Stimulated activated CD8-positive, alpha-beta memory T cell treated with anti-CD3 and anti-CD28 coated beads, Interleukin-15, amount 100 ng/mL, for 24 hours (primary cell): ENCODE results near the gene ZBTB16.

Experiments used
- DNase-seq: peaks from one replicate; pipeline ENCODE4 v3.0.0-alpha.2; 2020; ENCODE audit warnings: low read depth

The ZBTB16 gene

DNA sequence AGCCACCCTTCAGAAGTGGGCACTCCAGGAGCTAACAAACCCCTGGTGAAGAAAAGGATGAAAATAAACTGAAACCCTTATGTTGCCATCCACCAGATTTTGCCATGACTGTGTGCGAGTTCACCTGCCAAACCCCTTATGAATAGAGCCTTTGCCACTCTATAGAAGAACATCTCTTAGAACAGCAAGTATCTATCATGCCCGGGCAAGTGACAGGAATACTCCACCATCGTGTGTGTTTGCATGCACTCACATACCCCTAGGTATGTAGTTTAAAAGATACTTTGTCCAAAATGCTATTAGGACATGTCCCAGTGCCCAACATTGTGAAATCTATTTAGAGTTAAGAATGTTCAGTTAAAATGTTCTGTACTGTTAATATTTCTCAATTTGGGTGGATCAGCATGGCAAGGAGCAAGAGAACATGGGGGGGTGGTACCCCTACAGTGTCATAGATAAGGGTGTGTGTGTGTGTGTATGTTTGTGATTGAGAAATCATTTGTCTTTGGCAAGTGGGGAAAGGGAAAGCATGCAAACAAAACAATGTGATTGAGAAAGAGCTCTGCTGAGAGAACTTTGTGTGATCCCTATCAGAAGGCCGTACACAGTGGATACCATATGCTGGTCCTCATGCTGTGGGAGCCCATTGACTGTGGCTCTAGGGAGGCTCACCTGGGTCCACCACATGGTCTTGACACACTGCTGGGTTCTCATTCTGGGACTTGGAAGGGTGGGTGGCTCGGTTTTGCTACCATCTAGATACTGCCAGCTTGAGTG lies 94.9 kb downstream of the ZBTB16 start:
- DNase-seq = no peak

DNA sequence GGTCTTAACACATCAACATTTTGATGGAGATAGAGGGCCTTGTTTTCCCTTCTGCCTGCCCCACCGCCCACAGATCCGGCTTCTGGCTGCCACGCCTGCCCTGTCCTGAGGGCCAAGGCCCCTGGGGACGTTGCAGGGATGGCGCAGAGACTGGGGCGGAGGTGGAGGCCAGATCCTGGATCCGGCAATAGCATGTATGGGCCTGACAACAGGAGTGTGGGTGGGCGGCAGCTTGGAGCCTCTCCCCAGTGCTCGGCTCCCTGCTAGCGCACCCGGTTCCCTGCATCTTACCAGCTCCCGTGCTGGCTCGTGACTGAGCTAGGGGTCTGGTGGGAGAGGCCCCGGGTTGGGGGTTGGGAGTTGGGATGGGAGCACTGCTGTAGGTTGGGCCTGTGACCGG lies 95.6 kb downstream of the ZBTB16 start:
- DNase-seq = no peak

DNA sequence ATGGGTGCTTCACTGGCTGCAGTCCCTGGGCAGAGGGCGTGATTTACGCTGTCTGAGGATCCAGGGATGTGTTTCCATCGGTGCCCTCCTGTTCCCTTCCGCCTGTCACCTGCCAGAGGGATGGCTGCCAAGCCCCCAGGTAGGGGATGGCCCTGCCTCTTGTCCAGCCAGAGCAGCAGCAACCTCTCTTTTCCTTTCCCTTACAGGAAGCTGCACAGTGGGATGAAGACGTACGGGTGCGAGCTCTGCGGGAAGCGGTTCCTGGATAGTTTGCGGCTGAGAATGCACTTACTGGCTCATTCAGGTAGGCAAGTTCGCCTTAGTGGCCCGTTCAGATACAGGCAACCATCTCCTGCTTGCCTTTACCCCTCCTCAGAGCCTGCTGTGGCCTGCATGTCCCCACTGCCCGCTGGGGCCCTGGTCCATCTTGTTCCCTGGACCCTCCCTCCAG lies 96.6 kb downstream of the ZBTB16 start:
- no peak for DNase-seq

DNA sequence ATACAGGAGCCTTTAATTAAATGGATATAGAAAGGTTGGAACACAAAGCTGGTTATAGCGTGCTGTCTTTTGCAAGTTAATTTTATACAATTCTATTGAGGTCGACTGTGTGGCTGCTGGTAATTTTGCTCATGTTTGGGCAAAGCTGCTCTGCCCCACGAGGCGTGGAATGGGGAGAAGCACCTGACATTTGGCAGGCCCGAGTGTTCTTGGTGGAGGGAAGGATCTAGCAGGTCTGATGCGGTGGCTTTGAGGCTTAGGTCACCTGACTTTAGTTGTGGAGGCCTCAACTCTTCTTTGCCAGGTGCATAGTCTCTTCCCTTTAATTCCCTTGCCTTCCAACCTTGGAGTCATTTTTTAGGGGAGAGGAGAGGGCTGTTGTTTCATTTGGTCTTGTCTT lies 97.3 kb downstream of the ZBTB16 start:
- no peak for DNase-seq

DNA sequence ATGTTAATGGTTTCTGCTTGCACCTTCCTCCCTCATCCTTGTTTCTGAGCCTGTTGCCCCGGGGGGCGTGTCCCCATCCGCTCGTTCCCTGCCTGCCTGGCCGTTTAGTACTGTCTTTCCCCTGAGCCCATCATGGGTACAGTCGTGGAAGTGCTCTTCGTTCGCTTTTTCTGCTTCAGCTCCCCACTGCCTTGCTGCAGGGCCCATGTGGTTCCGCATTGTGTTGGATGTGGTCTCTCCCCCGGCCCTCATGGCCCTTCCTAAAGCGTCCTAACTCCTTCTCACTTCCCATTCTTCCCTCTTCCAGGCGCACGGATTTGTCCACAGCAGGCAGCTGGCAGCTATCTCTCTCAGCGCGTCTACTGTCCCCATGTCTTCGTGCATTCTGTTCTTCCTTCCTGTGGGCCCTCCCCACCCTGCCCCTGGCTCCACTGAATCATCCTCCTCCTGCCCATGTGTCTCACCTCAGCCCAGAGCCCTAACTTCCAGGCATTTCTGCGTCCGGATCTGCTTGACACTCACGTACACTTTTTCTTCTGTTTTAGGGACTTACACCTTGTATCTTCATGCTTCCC lies 98.1 kb downstream of the ZBTB16 start:
- no peak for DNase-seq

DNA sequence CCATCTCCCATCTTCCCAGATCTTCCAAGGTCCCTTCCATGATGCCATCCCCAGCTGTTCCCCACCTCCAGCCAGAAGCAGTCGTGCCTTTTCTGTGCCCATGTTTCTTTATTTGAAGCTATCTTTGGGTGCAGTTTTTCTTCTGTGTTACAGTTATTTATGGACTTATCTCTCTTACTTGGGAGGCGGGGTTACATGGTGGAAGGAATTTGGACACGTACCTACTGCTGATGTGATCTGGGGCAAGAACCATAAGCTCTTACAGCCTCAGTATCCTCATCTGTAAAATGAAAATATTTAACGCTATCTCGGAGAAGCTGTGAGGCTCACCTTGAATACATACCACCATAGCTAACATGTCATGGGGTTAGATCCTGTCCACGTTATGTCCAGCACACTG lies 98.9 kb downstream of the ZBTB16 start:
- DNase-seq = no peak

DNA sequence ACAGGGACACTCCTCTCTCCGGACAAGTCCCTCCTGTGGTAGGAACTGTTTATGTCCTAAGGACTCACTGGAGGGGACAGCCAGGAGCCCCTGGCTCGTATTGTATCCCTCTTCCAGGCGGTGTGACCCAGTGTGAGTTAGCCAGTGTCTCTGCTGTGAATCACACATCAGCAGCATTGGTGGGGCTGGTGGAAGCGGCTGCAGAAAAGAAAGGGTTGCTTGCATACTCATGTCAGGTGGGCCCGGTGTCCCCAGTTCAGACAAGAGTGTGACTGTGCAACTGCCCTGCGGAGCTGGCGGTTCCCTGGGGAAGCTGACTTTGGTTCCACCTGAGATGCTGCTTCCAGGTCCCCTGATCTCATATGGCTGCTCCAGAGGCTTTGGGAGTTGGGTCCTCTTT lies 99.4 kb downstream of the ZBTB16 start:
- no peak for DNase-seq

DNA sequence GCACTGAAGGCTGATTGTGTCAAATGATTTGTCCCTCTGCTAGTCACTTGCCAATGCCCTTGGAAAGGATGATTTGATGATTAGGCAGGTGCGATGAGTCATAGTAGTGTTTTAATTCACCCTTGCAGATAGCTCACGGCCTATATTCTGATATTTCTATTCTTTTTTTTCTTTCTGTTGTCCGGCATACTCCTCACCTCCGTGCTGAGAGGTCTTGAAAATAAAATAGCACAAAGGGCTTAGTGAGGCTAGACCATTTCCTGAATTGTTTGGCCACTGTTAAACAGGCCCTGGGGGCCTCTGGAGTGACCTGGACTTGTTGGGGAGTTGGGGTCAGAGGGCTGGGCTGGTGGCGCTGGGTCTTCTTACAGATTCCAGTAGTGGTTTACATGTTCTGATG lies 99.8 kb downstream of the ZBTB16 start:
- no peak for DNase-seq

DNA sequence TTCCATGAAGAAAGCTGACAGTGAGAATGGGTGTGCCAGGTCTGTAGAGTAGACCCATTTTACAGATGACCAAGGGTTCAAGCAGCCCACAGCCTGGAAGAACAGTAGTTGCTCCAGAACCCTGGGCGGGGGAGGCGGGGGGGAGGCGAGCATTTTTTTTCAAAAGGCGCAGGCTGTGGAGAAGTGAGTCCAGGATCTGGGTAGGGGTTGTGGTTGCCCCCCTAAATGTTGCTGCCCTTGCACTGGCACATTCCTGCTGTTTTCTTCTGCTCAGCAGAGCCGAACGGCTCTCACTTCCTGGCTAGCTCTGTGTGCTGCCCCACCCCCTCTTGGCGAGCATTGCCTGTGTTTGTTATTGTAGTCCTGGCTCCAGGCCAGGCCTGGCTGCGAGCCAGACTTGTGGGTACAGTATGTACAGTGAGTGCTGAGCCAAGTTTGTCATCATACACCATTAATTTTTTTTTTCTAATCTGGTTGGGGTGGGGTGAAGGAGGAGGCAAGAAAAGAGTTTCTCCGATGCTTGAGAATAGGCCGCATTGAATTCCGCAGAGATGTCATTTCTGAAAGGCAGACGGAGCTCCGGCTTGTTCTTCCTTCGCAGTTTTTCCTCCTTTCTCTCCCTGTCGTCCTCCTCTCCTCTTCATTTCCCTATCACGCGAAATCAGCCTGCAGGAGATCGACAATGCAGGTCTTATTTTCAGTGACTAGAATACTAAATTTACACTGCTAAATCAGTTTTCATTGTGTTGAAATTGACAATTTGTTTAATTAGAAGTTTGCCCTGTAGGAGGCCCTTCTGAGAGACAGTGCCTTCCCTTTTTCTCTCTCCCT lies 100.5 kb downstream of the ZBTB16 start:
- DNase-seq = peak; percentile 63

DNA sequence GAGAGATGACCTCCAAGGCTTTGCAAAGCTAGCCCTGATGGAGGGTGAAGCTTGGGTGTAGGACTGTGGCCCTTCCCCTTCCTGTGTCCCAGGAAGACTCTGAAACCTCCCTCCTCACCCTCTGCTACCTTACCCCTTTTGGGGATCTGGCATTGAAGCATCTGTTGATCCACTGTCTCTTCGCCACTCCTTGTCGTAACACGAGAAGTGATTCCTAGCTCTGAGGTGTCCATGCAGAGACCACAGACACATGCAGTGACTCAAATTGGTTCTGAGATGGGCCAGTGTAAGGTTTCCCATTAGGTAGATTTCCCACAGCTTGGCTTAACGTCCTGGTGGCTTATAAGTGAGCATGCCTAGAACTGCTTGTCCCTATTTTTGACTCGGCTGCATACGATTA lies 101.4 kb downstream of the ZBTB16 start:
- no peak for DNase-seq

DNA sequence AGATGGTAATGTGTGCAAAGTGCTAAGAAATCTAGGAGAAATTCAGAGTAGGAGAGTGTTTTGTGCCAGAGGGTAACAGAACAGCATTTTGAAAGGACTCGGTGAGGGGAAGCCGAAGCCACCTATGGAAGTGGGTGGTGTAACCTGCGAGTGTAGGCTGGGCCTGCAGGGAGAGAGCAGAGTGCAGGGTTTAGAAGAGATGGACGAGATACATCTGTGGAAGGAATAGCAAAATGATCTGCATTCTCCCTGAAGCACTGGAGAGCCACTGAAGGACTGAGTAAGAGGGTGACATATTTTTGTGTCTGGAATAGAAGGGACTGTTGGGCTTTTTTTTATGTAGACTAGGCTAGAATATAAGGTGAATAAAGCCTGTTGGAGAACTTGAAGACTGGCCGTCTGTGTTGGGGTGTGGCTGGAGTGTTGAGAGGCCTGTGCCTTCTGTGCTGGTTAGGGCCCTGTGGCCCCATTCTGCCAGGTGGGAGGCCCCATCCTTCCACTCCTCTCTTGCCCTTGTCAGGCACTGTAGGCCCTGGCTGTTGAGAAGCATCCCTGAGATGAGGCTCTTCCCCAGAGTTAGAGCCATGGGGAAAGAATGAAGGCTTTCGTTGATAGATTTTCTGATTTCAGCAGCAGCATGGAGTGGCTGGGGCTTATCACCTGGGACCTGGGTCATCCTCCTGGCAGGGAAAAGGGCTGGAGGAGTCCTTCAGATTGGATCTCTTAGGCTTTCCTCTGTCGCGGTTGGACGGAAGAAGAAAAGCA lies 102.2 kb downstream of the ZBTB16 start:
- DNase-seq = no peak

DNA sequence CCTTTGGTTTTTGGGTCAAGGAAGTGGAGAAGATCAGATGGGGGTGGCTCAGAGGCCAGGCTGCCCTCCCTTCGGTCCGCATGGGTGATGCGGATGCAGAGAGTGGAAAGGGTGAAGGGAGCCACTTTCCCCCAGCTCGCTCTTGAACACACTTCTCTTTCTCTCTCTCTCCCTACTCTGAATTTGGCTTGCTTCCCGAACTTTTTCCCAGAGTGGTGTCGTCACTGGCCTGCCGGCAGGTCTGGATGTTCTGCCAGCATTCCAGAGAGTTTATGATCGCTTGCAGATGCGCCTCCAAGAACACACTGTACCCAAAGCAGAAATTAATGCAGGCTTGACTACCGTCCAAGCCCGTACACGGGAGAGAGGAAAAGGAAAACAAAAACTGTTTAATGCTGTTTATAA lies 103.2 kb downstream of the ZBTB16 start:
- DNase-seq = no peak

DNA sequence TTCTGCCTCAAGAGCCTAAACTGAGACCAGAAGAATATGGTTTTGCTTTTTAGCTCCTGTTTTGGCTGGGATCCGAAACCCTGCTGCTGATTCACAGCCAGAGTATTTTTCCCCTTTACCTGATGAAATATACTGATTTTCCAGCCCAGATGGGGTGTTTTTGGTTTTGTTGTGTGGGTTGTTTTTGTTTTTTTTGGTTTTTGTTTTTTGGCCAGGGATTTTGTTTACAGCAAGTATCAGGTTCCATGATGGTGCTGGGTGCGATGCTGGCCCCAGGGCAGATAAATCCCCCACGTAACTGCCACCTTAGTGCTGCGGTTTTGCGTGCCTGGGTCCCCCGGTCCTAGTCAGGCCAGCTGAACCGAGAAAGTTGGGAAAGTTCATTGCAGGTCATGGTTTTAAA lies 103.7 kb downstream of the ZBTB16 start:
- DNase-seq = no peak

DNA sequence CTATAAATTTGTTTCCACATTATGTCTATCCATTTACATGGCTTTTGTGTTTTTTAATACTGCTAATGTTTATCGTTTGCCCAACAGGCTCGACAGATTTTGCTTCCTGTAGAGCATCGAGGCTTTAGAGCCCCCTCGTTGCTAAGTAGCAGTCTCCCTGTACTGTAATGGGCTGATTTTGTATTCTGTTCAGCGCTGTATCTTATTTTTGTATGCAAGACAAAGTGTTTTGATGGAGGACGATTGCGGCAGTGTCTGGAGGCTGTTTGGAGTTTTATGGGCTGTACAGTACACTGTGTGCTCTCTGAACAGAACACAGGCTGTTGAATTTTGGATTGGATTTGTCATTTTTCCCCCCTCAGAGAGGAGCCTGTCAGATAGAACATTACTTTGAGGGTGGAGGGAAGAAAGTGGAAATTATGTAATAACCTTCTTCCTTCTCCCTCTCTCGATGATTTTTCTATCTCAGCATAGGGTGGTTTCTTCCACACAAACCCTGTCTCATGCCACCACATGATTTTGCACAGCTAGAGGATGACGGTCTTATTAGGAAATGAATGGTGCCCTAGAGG lies 104.4 kb downstream of the ZBTB16 start:
- no peak for DNase-seq

DNA sequence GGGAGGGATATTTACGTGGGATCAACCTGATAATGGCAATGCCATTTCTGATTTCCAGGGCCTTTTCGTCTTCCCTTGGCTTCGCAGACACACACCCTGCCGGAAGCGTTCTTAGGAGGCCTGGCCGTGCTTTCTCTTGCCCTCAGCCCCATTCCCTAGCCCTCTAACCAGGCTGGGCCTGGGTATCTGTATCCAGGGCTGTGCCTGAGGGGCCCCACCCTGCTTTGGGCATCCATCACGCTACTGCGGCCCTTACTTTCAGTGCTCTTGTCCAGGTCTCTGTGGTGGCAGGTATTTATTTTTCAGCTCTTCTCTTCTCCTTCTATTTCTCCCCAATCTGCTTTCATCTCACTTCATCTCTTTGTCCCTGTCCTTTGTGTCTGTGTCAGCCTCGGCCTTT lies 105.0 kb downstream of the ZBTB16 start:
- no peak for DNase-seq

DNA sequence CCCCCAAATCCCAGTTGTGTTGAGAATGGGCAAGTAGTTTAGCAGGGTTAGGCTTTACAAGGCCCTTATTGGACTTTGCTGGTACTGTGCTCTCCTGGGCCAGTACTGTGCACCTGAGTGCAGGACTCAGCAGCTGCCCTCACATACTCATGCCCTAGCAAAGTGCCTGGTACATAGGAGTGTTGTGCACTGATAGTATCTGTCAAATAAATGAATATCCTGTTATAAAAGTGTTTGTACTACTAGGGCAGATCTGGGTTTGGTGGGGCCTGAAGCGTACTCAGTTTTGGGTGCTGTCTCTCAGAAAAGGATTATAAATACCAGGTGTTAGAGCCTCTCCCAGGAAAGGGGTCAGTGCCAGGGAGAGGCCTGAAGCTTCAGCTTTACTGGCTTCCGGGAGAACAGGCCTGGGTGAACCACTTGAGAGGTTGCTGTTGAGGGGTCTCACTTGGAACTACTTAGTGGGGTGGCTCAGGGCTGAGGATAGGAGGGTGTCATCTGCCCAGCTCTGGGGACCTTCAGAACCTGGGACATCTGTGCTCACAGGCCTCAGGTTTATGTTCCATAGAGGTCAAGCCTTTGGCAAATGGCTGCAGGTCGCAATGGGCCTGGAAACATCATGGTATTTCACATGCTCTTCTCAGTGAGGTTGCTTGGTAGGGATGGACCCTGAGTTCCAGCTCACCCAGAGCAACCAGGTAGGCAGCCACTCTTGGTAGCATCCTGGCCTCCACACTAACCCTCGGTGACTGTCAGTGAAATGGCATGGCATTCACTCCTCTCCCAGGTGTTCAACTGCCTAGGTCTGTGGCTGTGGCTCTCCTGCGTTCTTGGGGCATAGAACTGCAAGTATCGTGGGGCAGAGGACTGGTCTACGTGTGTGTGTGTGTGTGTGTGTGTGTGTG lies 106.1 kb downstream of the ZBTB16 start:
- no peak for DNase-seq

DNA sequence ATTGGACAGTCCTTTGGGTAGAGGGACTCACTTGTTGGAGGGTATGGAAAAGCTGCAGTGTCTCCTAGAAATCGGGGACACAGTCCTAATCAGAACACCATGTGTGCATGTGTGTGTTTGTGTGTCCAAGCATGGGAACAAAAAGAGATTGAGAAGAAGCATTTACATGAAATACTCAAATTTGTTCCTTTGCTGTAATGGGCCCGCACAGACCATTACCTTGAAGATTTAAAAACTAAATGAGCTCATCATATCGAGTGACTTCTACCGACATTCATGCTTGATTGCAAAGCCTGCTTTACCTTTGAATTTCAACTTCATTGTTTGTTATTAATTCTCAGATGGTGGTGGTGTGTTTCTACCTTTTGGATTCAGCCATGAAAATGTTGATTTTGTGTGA lies 106.9 kb downstream of the ZBTB16 start:
- no peak for DNase-seq

DNA sequence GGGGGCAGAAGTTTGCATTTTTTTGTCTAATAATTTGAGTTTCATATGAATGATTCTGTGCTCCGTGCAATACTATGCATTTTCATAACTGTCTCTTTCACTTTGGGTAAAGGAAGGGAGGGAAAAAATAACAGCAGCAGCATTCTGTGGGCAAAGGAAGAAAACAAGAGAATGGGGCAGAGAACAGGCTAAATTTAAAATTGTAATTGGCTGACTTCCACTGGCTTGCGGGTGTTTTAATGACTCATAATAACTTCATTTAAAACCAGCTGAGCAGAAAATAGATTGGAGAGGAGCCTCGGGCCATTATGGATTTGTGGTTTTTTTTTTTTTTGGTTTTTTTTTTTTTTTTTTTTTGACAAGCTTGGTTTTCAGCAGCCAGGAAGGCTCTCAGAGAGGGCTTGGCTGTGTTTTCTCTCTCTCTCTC lies 107.4 kb downstream of the ZBTB16 start:
- DNase-seq = no peak

DNA sequence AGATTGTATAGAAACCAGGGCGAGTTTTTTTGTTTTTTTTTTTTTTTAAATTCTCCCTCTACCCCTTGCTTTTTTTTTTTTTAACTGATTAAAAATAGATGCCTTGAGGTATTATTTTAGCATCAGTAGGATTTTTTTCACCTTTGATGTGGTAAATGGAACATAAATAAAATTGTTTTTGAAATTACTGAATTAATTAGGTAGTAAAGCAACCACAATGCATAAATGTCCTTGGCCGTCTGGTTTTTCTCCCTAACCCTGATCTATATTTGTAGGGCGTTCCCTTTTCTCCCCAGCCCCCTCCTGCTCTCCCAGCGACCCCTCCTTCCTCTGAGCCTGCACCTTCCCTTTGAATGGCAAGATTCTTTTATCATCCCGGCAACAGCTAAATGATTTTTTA lies 107.8 kb downstream of the ZBTB16 start:
- DNase-seq = no peak

DNA sequence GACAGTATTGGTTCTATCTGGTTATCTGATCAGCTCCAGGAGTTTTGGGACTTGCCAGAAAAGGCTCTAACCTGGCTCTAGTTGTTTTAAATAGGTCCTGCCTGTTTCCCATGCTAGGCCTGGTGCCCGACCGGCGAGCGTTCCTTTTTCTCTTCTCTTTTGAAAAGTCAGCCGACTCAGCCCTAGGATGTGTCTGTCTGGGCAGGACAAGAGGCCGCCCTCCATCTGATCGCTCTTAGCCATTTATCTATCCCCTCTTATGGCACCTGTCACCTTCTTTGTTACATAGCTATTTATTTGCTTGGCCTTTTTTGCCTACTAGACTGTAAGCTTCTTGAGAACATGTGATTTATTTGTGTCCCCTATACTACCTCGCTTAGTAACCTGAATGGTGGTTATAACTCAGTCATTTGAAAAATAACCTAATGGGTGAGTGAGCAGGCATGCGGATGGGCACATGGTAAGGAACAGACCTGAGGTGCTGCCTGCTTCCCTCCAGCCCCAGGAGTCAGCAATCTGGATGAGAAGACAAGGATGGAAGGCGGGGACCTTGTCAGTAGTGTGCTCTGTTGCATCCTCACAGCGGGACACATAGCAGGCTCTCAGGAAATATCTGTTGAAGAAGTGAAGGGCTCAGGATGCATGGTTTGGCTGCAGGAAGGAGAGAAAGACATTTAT lies 108.4 kb downstream of the ZBTB16 start:
- no peak for DNase-seq
